H9 (cell line): ENCODE measurements around the gene PDE1C. TPM values are rescaled to one million over a fixed set of nuclear protein-coding genes. Genes with fewer than 3 reads are reported as not detected.

Source experiments
- DNase-seq: peaks from one replicate; pipeline ENCODE4 v3.0.0-alpha.2; 2017
- H2AFZ ChIP-seq: one replicate; pipeline ENCODE4 v1.6.1; 2013; ENCODE audit warnings: mild to moderate bottlenecking, low read length, control low read depth, moderate library complexity
- H2AK5ac ChIP-seq: 2 replicates; pipeline ENCODE4 v1.6.1; 2013; ENCODE audit warnings: low read length, control low read depth, mixed read lengths; ENCODE audit not compliant: insufficient read length
- H2BK120ac ChIP-seq: one replicate; pipeline ENCODE4 v1.6.1; 2013; ENCODE audit warnings: low read depth, mild to moderate bottlenecking, low read length, control low read depth, inconsistent platforms; ENCODE audit not compliant: poor library complexity, severe bottlenecking
- H2BK12ac ChIP-seq: 2 replicates; pipeline ENCODE4 v1.6.1; 2013; ENCODE audit warnings: low read length, control low read depth, mixed read lengths, low read depth; ENCODE audit not compliant: insufficient read length
- H2BK15ac ChIP-seq: 2 replicates; pipeline ENCODE4 v1.6.1; 2013; ENCODE audit warnings: low read depth, low read length, control low read depth
- H2BK20ac ChIP-seq: one replicate; pipeline ENCODE4 v1.6.1; 2013; ENCODE audit warnings: low read depth, mild to moderate bottlenecking, low read length, control low read depth, inconsistent platforms; ENCODE audit not compliant: poor library complexity, severe bottlenecking
- H2BK5ac ChIP-seq: 2 replicates; pipeline ENCODE4 v1.6.1; 2013; ENCODE audit warnings: low read length, control low read depth, mixed read lengths; ENCODE audit not compliant: insufficient read length
- H3K14ac ChIP-seq: 2 replicates; pipeline ENCODE4 v1.6.1; 2013; ENCODE audit warnings: low read length, control low read depth; ENCODE audit not compliant: insufficient read depth
- H3K18ac ChIP-seq: 2 replicates; pipeline ENCODE4 v1.6.1; 2013; ENCODE audit warnings: low read depth, mild to moderate bottlenecking, mixed read lengths, low read length, control low read depth; ENCODE audit not compliant: insufficient read length
- H3K23ac ChIP-seq: 2 replicates; pipeline ENCODE4 v1.6.1; 2013; ENCODE audit warnings: low read length, control low read depth, mixed read lengths, low read depth; ENCODE audit not compliant: insufficient read length
- H3K23me2 ChIP-seq: 2 replicates; pipeline ENCODE4 v1.6.1; 2013; ENCODE audit warnings: low read depth, mild to moderate bottlenecking, mixed read lengths, low read length, control low read depth; ENCODE audit not compliant: insufficient read length, poor library complexity, severe bottlenecking
- H3K27ac ChIP-seq: 2 replicates; pipeline ENCODE4 v1.5.1; 2013; ENCODE audit warnings: low read length, control low read depth, mixed read lengths, low read depth; ENCODE audit not compliant: insufficient read length
- H3K27me3 ChIP-seq: 2 replicates; pipeline ENCODE4 v1.6.1; 2013; ENCODE audit warnings: low read length, control low read depth, inconsistent platforms; ENCODE audit not compliant: insufficient read depth
- H3K4ac ChIP-seq: 2 replicates; pipeline ENCODE4 v1.6.1; 2013; ENCODE audit warnings: low read depth, mild to moderate bottlenecking, control low read depth, inconsistent platforms, low read length, moderate library complexity
- H3K4me1 ChIP-seq: 2 replicates; pipeline ENCODE4 v1.6.1; 2013; ENCODE audit warnings: low read length, control low read depth, inconsistent platforms; ENCODE audit not compliant: insufficient read depth
- H3K4me2 ChIP-seq: 2 replicates; pipeline ENCODE4 v1.6.1; 2013; ENCODE audit warnings: low read length, control low read depth, mixed read lengths; ENCODE audit not compliant: insufficient read length, insufficient read depth
- H3K56ac ChIP-seq: 2 replicates; pipeline ENCODE4 v1.6.1; 2013; ENCODE audit warnings: low read depth, mild to moderate bottlenecking, mixed read lengths, low read length, control low read depth; ENCODE audit not compliant: insufficient read length
- H3K79me1 ChIP-seq: 2 replicates; pipeline ENCODE4 v1.6.1; 2013; ENCODE audit warnings: low read depth, mild to moderate bottlenecking, moderate library complexity, low read length, control low read depth, inconsistent platforms; ENCODE audit not compliant: insufficient read depth, poor library complexity, severe bottlenecking
- H3K79me2 ChIP-seq: 2 replicates; pipeline ENCODE4 v1.6.1; 2013; ENCODE audit warnings: low read length, control low read depth, inconsistent platforms; ENCODE audit not compliant: insufficient read depth
- H3K9ac ChIP-seq: 2 replicates; pipeline ENCODE4 v1.6.1; 2013; ENCODE audit warnings: low read length, control low read depth, mixed read lengths; ENCODE audit not compliant: insufficient read length; ENCODE audit errors: extremely low read depth
- H3K9me3 ChIP-seq: one replicate; pipeline ENCODE4 v1.6.1; 2013; ENCODE audit warnings: low read depth, low read length, inconsistent platforms; ENCODE audit not compliant: control insufficient read depth
- H3T11ph ChIP-seq: one replicate; pipeline ENCODE4 v1.6.1; 2013; ENCODE audit warnings: mild to moderate bottlenecking, low read length, control low read depth, inconsistent platforms
- H4K20me1 ChIP-seq: one replicate; pipeline ENCODE4 v1.6.1; 2013; ENCODE audit not compliant: control insufficient read depth, insufficient read length, insufficient read depth
- H4K5ac ChIP-seq: 2 replicates; pipeline ENCODE4 v1.6.1; 2013; ENCODE audit warnings: low read depth, mild to moderate bottlenecking, mixed read lengths, low read length, control low read depth; ENCODE audit not compliant: insufficient read length
- H4K8ac ChIP-seq: replicated peaks from 2 replicates; pipeline ENCODE4 v1.6.1; 2013; ENCODE audit warnings: low read length, control low read depth, mixed read lengths, low read depth; ENCODE audit not compliant: insufficient read length
- H4K91ac ChIP-seq: 2 replicates; pipeline ENCODE4 v1.6.1; 2013; ENCODE audit warnings: low read depth, mild to moderate bottlenecking, moderate library complexity, mixed read lengths, low read length, control low read depth; ENCODE audit not compliant: insufficient read length
- H3K27ac Mint-ChIP-seq, 3 experiments: 2 replicates in 2 of 3; 3 replicates in 1 of 3; pipeline ENCODE4 v1.8.0; 2020 to 2021; ENCODE audit warnings: mixed read lengths in 3 of 3, mild to moderate bottlenecking in 1 of 3, moderate library complexity in 1 of 3
- H3K27me3 Mint-ChIP-seq: 2 replicates; pipeline ENCODE4 v1.8.0; 2021; ENCODE audit warnings: low read depth, mild to moderate bottlenecking, moderate library complexity, mixed read lengths
- H3K36me3 Mint-ChIP-seq, 3 experiments: 2 replicates in 2 of 3; 3 replicates in 1 of 3; pipeline ENCODE4 v1.8.0; 2020 to 2021; ENCODE audit warnings: low read depth in 3 of 3, mixed read lengths in 3 of 3; ENCODE audit not compliant: insufficient read depth in 1 of 3
- H3K4me1 Mint-ChIP-seq, 2 experiments: 2 replicates each; pipeline ENCODE4 v1.8.0; 2020; ENCODE audit warnings: mixed read lengths in 2 of 2
- H3K4me3 Mint-ChIP-seq, 2 experiments: 2 replicates in 1 of 2; 3 replicates in 1 of 2; pipeline ENCODE4 v1.8.0; 2020 to 2021; ENCODE audit warnings: mild to moderate bottlenecking in 2 of 2, mixed read lengths in 2 of 2, moderate library complexity in 1 of 2
- H3K9me3 Mint-ChIP-seq, 2 experiments: 2 replicates in 1 of 2; 3 replicates in 1 of 2; pipeline ENCODE4 v1.8.0; 2020; ENCODE audit warnings: mild to moderate bottlenecking in 2 of 2, mixed read lengths in 2 of 2, moderate library complexity in 1 of 2
- WGBS: extraction: QIAGEN DNeasy Blood & Tissue Kit; methylation state at CpG from one replicate; pipeline ENCODE4 v1.1.7; 2013; ENCODE audit warnings: missing lambda C conversion rate, low lambda C conversion rate, mixed read lengths; ENCODE audit not compliant: insufficient read length; ENCODE audit errors: extremely low coverage; 5-methylcytosine and 5-hydroxymethylcytosine counted together
- total RNA-seq: library from RNA; stranded (reverse); gene quantifications from 2 replicates; pipeline ENCODE4 v1.2.1, GENCODE V29; 2021
- TF ChIP-seq, protein P1 (sequence below): fragments of 200-600 bp; sonication (generic); conservative IDR thresholded peaks from 3 replicates; pipeline ENCODE4 v1.8.0; 2021; ENCODE audit warnings: antibody characterized with exemption, mild to moderate bottlenecking

PDE1C gene
- total RNA-seq, 1 experiment from 2014 or later, result 0.17 TPM

DNA sequence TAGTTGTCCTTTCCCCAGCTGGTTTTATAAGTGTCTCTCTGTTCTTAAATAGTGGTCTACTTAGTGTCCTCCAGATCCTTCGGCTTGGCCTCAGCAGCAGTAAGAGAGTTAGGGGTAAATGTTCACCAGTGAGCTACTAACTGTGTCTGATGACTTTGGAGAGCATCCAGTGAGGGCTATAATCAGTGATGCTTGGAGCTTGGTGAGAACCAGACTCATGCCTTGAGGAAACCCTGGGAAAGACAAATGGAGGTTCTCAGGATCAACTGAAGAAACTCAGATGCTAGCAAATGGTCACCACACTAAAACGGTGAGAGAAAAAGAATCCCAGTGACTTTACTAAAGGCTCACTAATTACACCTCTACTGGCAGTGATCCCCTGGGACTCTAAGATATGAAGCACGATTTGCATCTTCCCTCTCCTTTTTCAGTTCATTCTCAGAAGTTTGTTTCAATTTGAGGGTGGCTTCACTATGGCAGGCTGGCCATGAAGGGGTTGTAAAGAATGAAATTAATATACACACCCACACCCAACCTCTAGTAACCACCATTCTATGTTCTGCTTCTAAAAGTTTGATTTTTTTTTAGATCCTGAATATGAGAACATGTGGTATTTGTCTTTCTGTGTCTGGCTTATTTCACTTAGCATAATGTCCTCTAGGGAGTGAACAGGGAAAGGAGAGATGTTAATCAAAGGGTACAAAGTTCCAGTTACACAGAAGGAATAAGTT lies 177.9 kb downstream of the PDE1C start:
- no peaks in the 10 kb centered on the region for H3K79me2 ChIP-seq
- peaks cover 6% of the 10 kb centered on the region; the same call in 1 of the 2 replicates for H3K27me3 Mint-ChIP-seq
- H4K91ac ChIP-seq, result no peak overlapping the region
- no peaks in the 10 kb centered on the region for H3K9me3 Mint-ChIP-seq
- no peak overlapping the region for H3K4me2 ChIP-seq
- H4K5ac ChIP-seq, result no peak overlapping the region
- no peak overlapping the region for H3K27ac ChIP-seq
- H3K36me3 Mint-ChIP-seq, result no peaks in the 10 kb centered on the region
- H3K56ac ChIP-seq, result no peak overlapping the region
- no peak overlapping the region for H3K23ac ChIP-seq
- H3K4me1 Mint-ChIP-seq, result peaks cover 7 to 12% of the 10 kb centered on the region in 2 experiments
- no peak for DNase-seq
- no peak overlapping the region for H2BK12ac ChIP-seq
- TF ChIP-seq, protein P1, sequence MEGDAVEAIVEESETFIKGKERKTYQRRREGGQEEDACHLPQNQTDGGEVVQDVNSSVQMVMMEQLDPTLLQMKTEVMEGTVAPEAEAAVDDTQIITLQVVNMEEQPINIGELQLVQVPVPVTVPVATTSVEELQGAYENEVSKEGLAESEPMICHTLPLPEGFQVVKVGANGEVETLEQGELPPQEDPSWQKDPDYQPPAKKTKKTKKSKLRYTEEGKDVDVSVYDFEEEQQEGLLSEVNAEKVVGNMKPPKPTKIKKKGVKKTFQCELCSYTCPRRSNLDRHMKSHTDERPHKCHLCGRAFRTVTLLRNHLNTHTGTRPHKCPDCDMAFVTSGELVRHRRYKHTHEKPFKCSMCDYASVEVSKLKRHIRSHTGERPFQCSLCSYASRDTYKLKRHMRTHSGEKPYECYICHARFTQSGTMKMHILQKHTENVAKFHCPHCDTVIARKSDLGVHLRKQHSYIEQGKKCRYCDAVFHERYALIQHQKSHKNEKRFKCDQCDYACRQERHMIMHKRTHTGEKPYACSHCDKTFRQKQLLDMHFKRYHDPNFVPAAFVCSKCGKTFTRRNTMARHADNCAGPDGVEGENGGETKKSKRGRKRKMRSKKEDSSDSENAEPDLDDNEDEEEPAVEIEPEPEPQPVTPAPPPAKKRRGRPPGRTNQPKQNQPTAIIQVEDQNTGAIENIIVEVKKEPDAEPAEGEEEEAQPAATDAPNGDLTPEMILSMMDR, result no peak
- H2BK15ac ChIP-seq, result no peak overlapping the region
- H3K9ac ChIP-seq, result no peak overlapping the region
- no peak overlapping the region for H3T11ph ChIP-seq
- H2AFZ ChIP-seq, result no peak overlapping the region
- no peak overlapping the region for H2BK5ac ChIP-seq
- no CpG with 5 or more reads among the region's 3 CpGs for WGBS
- no peak overlapping the region for H3K4ac ChIP-seq
- H3K14ac ChIP-seq, result no peak overlapping the region
- no peak overlapping the region for H2AK5ac ChIP-seq
- no peaks in the 10 kb centered on the region for H3K27me3 ChIP-seq
- H2BK20ac ChIP-seq, result no peak overlapping the region
- H3K18ac ChIP-seq, result no peak overlapping the region
- H3K4me1 ChIP-seq, result no peaks in the 10 kb centered on the region
- no peaks in the 10 kb centered on the region for H3K9me3 ChIP-seq
- no peak overlapping the region for H2BK120ac ChIP-seq
- no peak overlapping the region for H4K8ac ChIP-seq
- no peak overlapping the region for H3K4me3 Mint-ChIP-seq
- H4K20me1 ChIP-seq, result no peaks in the 10 kb centered on the region
- H3K79me1 ChIP-seq, result no peaks in the 10 kb centered on the region
- H3K23me2 ChIP-seq, result no peaks in the 10 kb centered on the region
- H3K27ac Mint-ChIP-seq, result no peak overlapping the region
